Lower lobe of right lung (tissue), 2 donors: ENCODE results near the gene UNC119. TPM values are rescaled to one million over a fixed set of nuclear protein-coding genes. Genes with fewer than 3 reads are reported as not detected.

Experiments
- ATAC-seq, 2 donors: fragments of 200-7000 bp; cut with Tn5 transposase; one replicate each; pipeline ENCODE4 v1.9.1; 2020 to 2022; ENCODE audit warnings: mild to moderate bottlenecking in 2 of 2, moderate library complexity in 2 of 2
- DNase-seq: peaks from one replicate; pipeline ENCODE4 v3.0.0-alpha.2; 2020
- H3K27ac ChIP-seq: fragments of 200-600 bp; one replicate; pipeline ENCODE4 v1.8.0; 2022
- H3K27me3 ChIP-seq: fragments of 200-600 bp; one replicate; pipeline ENCODE4 v1.8.0; 2022; ENCODE audit warnings: low read depth
- H3K36me3 ChIP-seq: fragments of 200-600 bp; one replicate; pipeline ENCODE4 v1.8.0; 2022; ENCODE audit warnings: mild to moderate bottlenecking
- H3K4me1 ChIP-seq: fragments of 200-600 bp; one replicate; pipeline ENCODE4 v1.8.0; 2022
- H3K4me3 ChIP-seq: fragments of 200-600 bp; one replicate; pipeline ENCODE4 v1.8.0; 2022; ENCODE audit warnings: mild to moderate bottlenecking
- H3K9me3 ChIP-seq: fragments of 200-600 bp; one replicate; pipeline ENCODE4 v1.8.0; 2022
- CTCF ChIP-seq: fragments of 200-600 bp; IDR thresholded peaks from one replicate; pipeline ENCODE4 v1.8.0; 2022; ENCODE audit warnings: antibody characterized with exemption, mild to moderate bottlenecking
- intact Hi-C: fragments of 100-400 bp; cut with DNase I; formaldehyde crosslinking; loops from one replicate; pipeline ENCODE4 v1.11.0; 2022
- total RNA-seq: library from RNA; stranded (reverse); fragmentation: NEBNext Ultra II Directional; extraction: Animal tissue kit (Norgen Biotek cat#: 25700); gene quantifications from one replicate; pipeline ENCODE4 v1.2.1, GENCODE V29; 2021
- donor health status: DM: no; HTN: yes; CAD: no; lungs with severe emphysema.

UNC119 gene
- total RNA-seq, 1 donor from 2014 or later = 27.0 TPM

- no peak for TF ChIP-seq CTCF
- H3K27ac ChIP-seq = no peak overlapping the region
- DNase-seq (peak; percentile 26), ATAC-seq (no peak)
- H3K36me3 ChIP-seq = no peaks in the 10 kb centered on the region
- H3K27me3 ChIP-seq = peaks cover 26% of the 10 kb centered on the region
- no peaks in the 10 kb centered on the region for H3K9me3 ChIP-seq
- intact Hi-C loops = no loop called here
- H3K4me3 ChIP-seq = no peak overlapping the region
- no peaks in the 10 kb centered on the region for H3K4me1 ChIP-seq
Observed at GRCh38 chr17:28509789-28510188, 42.6 kb downstream of the UNC119 start.

- no peaks in the 10 kb centered on the region for H3K36me3 ChIP-seq
- no peak for DNase-seq
Observed at GRCh38 chr17:28508211-28508724, 44.2 kb downstream of the UNC119 start.

GRCh38 chr17:28507567-28508203 lies 44.7 kb downstream of the UNC119 start:
- TF ChIP-seq CTCF = no peak
- ATAC-seq (peak; percentile 16 to 25), DNase-seq (peak; percentile 37)
- Histone ChIP-seq H3K27me3 (peaks cover 26% of the 10 kb centered on the region), H3K4me3 (no peak overlapping the region), H3K36me3 (no peaks in the 10 kb centered on the region), H3K9me3 (no peaks in the 10 kb centered on the region), H3K4me1 (no peaks in the 10 kb centered on the region), H3K27ac (no peak overlapping the region)
- intact Hi-C loops = no loop called here

More at GRCh38 chr17:28508211-28508724, 44.2 kb downstream of the UNC119 start:
- Histone ChIP-seq H3K4me3 (no peak overlapping the region), H3K27me3 (peaks cover 26% of the 10 kb centered on the region), H3K27ac (no peak overlapping the region), H3K9me3 (no peaks in the 10 kb centered on the region), H3K4me1 (no peaks in the 10 kb centered on the region)
- intact Hi-C loops = no loop called here
- ATAC-seq = no peak
- no peak for TF ChIP-seq CTCF

GRCh38 chr17:28506763-28507487 lies 45.5 kb downstream of the UNC119 start:
- ATAC-seq = no peak
- intact Hi-C loops = no loop called here

More at GRCh38 chr17:28506763-28507487, 45.5 kb downstream of the UNC119 start:
- H3K27ac ChIP-seq = no peak overlapping the region
- no peaks in the 10 kb centered on the region for H3K9me3 ChIP-seq
- no peaks in the 10 kb centered on the region for H3K36me3 ChIP-seq
- peak; percentile 33 for DNase-seq
- no peak for TF ChIP-seq CTCF
- no peak overlapping the region for H3K4me3 ChIP-seq
- H3K27me3 ChIP-seq = peaks cover 26% of the 10 kb centered on the region
- no peaks in the 10 kb centered on the region for H3K4me1 ChIP-seq
